HepG2 (cell line): Measurements from ENCODE around the gene HSD11B1.

ENCODE experiments used
- FOSL2 ChIP-seq: sonication (generic); formaldehyde crosslinking; IDR thresholded peaks from 2 replicates; pipeline ENCODE4 v1.4.0; 2020; ENCODE audit warnings: missing genetic modification reagents
- SALL2 ChIP-seq: sonication (generic); formaldehyde crosslinking; IDR thresholded peaks from 2 replicates; pipeline ENCODE4 v1.8.1; 2023; ENCODE audit warnings: mild to moderate bottlenecking, missing genetic modification reagents, inconsistent platforms
- TCF12 ChIP-seq, 2 experiments: fragments of 450-650 bp in 1 of 2; sonication (generic) in 1 of 2; formaldehyde crosslinking in 1 of 2; IDR thresholded peaks; 2 replicates each; pipeline versions ENCODE4 v1.6.1 to v1.8.0; 2017 to 2022; ENCODE audit warnings: antibody characterized with exemption in 1 of 2, mild to moderate bottlenecking in 1 of 2, missing genetic modification reagents in 1 of 2, moderate library complexity in 1 of 2
- ZFP36 ChIP-seq: fragments of 150-350 bp; IDR thresholded peaks from 2 replicates; pipeline ENCODE4 v1.6.1; 2018; ENCODE audit warnings: borderline replicate concordance, low read length, low read depth; ENCODE audit not compliant: partially characterized antibody
- ZNF335 ChIP-seq: sonication (generic); formaldehyde crosslinking; IDR thresholded peaks from 2 replicates; pipeline ENCODE4 v1.4.0; 2020; ENCODE audit warnings: missing genetic modification reagents
- TF ChIP-seq, protein P1 (sequence below): sonication (generic); formaldehyde crosslinking; IDR thresholded peaks from 2 replicates; pipeline ENCODE4 v1.4.0; 2020; ENCODE audit warnings: missing genetic modification reagents

DNA sequence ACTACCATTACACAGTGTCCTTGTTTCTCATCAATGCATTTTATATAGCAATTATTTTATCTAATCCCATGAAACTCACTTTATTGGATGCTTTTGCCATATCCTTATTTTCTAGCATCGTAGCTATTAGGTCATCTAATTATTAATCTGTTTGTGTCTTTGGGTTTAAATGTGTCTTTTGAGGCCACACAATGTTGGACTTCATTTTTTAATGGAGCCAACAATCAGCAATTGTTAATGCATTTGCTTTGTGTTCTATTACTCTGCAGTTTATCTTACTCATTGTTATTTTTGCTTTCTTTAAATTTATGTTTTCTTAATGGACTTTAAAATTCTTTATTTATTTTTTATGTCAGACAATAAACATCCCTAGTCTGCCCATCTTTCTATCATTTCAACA is 1.8 kb upstream of the HSD11B1 start:
- no peak for TF ChIP-seq FOSL2 (CRISPR knock-in tag)
- TF ChIP-seq TCF12 (IDR thresholded peaks at IDR 0.05): no peak
- TF ChIP-seq TCF12 (CRISPR knock-in tag; IDR thresholded peaks at IDR 0.05): no peak
- TF ChIP-seq SALL2: no peak
- TF ChIP-seq ZFP36: no peak
- TF ChIP-seq ZNF335 (CRISPR knock-in tag): no peak
- TF ChIP-seq, protein P1, sequence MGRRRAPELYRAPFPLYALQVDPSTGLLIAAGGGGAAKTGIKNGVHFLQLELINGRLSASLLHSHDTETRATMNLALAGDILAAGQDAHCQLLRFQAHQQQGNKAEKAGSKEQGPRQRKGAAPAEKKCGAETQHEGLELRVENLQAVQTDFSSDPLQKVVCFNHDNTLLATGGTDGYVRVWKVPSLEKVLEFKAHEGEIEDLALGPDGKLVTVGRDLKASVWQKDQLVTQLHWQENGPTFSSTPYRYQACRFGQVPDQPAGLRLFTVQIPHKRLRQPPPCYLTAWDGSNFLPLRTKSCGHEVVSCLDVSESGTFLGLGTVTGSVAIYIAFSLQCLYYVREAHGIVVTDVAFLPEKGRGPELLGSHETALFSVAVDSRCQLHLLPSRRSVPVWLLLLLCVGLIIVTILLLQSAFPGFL (CRISPR knock-in tag): no peak
